ENCODE data around the gene AACS. TPM values are rescaled to one million over a fixed set of nuclear protein-coding genes. Genes with fewer than 3 reads are reported as not detected.
"Not testable (repeated sequence)": the region's sequence is repeated elsewhere in the genome, so short reads cannot be mapped to it uniquely, and the experiment has no call there.

Gene AACS
- total RNA-seq, 1 donor from 2014 or later = 35.7 TPM

DNA sequence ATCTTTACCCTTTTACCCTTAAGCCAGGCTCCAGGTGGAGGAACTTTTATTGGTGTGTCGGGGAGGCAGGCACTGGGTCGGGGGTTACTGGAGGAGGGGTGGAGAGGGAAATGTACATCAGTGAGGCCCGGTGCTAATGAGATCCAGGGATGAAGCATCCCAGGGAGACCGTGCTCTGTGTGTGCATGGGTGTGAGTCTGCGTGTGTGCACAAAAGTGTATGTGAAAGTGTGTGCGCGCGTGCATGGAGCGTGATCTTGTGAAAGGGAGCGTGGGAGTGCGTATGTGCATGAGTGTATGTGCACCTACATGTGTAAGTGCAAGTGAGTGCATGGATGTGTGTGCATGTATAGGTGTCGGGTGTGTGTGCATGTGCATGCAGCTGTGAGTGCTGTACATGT lies 55.3 kb downstream of the AACS start:
- intact Hi-C loops (cut with micrococcal nuclease) = no loop called here

DNA sequence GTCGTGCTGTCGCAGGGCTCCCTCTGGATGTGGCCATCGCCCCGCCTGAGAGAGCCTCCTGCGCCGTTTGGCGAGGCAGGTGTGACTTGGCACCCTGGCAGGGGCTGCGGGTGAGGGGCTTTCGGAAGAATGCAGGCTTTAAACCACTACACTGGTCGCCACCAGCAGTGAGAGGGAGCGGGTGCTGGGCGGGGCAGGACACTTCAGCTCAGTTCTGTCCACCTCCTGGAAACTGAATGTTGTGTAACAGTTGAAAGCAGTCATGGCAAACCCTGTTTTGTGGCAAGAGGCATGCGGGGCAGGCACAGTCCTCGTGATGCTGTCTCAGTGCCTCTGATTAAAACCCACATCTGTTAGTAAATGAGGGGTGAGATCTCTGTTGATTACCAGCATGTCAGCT lies 55.9 kb downstream of the AACS start:
- intact Hi-C loops (cut with micrococcal nuclease) = no loop called here

DNA sequence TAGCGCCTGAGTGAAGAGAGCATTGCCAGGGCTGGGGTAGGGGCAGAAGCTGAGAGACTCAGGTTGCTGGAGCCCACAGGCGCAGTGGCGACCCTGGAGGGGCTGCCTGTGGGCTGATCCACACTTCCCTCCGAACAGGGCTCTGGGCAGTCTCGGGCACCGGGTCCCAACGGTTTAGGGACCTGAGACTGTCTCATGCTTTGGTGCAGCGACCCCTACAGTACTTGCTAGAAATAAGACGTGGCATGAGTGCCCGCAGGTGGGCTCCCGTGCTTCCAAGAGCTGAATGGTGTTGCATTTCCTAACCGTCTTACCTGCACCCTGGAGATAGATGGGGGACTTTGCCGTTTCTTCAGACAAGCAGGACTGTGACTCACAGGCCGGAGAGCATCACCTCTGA lies 57.4 kb downstream of the AACS start:
- intact Hi-C loops (cut with micrococcal nuclease) = no loop called here

DNA sequence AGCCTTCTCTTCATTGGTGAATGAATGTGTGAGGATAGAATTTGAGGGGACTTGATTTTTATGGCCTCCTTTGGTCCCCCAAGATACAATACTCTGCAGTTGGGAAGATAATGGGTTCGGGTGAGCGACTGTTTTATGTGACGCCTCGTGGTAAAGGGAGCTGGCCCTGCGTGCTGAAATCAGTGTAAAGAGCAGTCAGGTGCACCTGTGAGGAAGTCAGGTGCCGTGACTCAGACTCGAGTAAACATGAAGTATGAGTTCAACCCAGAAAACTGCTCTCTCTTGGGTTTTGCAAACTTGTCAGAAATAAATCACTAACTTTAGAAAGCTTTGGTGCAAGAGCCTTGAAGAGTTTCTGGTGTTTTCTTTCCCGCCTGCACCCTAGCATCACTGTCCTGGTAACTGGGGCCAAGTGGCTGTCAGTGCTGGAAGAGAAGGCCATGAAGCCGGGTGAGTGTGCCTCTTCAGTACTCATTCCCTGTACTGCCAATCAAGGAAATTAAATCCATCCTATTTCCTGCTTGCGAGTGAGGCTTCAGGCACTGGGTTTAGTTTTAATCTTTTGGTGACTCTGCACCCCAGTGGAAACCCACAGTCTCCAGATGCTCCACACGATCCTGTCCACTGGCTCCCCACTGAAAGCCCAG lies 59.2 kb downstream of the AACS start:
- intact Hi-C loops (cut with micrococcal nuclease) = no loop called here

DNA sequence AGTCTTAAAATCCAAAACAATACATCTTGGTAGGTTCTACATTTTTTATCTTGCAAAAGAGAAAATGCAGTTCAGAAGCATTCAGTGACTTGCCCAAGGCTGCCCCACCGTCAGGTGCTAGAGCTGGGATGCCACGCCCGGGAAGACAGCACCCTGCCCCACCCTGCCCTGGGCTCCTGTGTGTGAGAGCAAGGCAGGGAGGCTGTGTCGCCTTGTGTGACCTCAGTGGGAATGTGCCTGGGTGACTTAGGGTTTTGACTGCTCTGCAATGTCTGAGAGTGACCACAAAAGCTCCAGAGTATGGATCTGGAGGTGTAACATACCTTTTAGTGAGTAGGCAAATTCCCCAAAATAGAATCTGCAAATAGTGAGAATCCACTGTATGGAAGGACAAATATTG lies 60.0 kb downstream of the AACS start:
- intact Hi-C loops (cut with micrococcal nuclease) = no loop called here

DNA sequence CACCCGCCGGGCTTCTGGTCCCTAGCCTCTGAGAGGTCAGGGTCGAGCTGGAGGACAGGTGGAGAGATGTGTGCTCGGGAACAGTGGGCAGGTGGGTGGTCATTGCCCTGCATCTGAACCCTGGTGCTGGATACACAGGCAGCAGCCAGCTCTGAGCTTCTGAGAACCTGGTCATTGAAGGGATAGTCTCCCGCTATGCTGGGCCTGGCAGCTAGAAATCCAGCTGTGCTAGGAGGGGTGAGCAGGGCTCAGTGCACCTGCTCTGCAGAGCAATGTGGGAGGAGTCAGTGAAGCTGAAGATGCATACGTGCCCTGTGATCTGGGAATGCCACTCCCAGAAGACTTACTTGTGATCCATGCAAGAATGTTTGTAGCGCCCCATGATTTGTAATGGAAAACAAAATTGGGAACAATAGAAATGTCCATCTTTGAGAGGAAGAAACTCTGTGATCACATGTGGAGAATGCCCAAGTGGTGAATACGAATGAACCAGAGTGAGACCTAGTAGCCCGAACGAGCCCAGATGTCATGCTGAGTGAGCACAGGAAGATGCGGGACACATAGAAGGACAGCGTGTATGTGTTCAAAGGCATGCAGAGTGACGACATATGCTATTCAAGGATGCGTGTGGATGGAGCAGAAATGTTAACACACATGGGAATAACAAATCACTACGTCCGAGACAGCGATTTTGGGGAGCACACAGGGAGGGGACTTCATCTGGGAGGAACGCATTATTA lies 63.4 kb downstream of the AACS start:
- intact Hi-C loops (cut with micrococcal nuclease) = no loop called here

DNA sequence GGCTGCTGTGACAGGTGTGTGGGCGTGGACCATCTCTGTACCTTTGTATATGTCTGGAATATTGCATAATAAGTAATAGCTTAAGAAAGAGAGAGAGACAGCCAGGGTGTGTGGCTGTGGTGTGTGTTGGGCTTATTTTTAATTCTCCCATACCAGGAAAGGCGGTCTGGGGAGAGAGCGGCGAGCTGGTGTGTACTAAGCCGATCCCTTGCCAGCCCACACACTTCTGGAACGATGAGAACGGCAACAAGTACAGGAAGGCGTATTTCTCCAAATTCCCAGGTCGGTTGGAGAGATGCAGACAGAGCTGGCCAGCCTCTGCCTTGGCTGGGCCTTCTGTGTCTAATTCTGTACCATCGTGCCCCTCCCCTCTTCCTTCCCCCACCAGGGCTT lies 63.9 kb downstream of the AACS start:
- intact Hi-C loops (cut with micrococcal nuclease) = no loop called here

DNA sequence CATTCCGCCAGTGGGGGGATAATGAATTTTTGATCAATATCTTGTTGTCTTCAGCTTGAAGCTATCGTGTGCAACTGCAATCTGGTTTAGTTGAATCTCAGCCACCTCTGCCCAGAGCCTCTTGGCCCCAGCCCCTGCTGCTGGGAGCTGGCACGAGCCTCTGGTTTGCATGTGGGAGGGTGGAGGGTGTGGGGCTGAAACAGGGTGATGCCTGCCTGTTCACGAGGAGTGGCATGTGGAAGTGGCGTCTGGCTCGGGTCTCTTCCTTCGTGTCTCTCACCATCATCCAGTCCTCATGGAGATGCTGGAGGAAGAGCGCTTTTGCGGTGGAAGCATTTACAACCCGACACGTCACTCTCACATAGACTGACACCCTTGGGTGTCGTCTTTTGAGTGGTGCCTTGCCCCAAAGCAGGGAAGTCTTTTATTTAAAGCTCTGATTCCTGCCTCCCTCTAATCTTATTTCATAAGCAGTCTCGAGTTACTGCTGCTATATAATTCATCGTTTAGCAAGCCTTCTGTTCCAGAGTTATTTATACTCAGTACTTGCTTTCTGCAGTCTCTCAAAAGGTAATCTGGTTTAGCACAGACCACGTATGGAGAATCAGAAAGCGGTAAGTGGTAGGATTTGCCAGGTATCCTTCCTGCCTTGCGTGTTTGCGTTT lies 64.5 kb downstream of the AACS start:
- intact Hi-C loops (cut with micrococcal nuclease) = no loop called here

DNA sequence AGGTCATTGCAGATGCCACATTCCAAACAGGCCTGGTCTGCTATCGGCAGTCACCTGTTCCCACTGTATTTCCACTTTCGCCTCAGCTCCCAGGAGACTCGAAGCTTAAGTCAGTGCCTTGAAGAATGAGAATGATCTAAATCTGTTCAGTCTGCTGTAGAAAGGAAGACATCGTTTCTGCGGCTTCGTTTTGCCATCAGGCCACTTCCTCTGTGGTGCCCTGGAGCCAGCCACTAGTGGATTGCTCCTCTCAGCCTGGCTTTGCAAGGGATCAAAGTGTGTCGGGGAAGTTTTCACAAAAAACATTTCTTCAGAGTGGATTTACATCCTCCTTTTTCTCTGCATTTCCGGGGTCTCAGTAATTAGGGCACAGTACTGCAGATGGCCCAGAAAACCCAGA lies 66.7 kb downstream of the AACS start:
- intact Hi-C loops (cut with micrococcal nuclease) = no loop called here

DNA sequence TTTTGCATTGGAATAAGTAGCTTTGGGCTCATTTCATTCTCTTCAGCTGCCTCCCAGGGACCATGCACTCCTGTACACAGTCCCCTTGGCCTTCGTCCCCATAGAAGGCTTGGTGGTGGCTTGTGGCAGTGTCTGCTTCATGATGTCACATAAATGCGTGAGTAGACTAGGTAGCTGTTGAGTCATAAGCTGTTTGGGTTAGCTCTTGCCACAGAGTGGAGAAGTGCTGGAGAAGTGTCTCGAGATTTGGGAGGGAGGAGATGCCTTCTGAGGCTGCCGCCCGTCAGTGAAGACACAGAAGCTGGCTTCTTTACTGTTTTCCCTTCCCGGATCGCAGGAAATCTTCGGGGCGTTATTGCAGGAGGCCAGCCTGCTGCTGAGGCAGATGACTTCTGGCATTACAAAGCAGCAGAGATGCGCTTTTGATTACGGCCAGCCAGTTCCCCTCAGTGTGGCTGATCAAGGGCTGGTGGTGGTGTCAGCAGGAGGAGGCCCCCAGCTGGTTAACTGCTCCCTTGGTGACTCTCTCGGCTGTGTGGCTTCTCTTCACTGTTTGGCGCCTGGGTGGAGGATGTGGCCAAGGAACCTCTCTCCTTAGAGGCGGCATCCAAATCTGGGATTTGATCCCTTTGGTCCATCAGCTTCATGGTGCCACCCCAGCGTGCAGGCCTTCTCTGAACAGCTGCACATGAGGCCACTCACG lies 67.6 kb downstream of the AACS start:
- intact Hi-C loops (cut with micrococcal nuclease) = no loop called here

DNA sequence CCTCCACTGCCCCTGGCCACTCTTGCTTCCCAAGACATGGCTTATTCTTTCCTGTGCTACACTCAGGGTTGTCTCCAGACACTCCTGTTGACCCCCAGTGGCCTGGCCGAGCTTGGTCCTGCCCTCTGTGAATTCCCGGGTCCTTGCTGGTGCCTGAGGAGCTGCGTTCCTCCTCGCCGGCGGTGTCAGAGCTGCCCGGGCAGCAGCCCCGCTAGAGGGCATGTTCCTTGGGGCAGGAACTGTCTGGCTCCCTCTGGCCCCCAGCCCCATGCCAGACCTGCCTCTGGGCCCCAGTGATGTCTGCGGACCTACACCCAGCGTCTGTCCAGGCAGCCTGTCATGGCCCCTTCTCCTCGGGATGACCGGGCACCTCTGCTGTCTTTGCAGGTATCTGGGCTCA lies 68.4 kb downstream of the AACS start:
- intact Hi-C loops (cut with micrococcal nuclease) = no loop called here

DNA sequence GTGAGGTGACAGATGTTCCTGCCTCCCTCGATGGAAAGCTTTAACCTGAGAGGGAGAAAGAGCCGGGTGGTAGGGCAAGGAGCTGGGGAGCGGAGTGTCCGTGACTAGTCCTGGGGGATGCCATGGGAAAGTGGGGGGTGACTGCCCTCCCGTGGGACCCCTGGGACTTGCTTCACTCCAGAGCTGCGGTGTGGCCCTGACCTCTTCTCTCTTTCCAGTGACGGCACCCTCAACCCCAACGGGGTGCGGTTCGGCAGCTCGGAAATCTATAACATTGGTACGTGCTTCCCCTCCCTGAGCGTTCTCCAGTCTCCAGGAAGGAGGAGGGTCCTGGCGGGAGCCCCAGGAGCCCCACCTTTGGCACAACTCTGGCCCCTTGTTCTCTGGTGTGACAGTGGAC lies 69.3 kb downstream of the AACS start:
- intact Hi-C loops (cut with micrococcal nuclease) = no loop called here

DNA sequence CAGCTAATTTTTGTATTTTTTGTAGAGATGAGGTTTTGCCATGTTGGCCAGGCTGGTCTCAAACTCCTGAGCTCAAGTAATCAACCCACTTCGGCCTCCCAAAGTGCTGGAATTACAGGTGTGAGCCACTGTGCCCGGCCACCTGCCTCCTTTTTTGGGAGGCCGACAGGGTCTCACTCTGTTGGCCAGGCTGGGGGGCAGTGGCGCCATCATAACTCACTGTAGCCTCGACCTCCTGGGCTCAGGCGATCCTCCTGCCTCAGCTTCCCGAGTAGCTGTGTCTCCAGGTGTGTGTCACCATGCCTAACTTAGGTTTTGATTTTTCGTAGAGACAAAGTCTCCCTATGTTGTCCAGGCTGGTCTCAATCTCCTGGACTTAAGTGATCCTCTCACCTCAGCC lies 70.7 kb downstream of the AACS start:
- intact Hi-C loops (cut with micrococcal nuclease) = no loop called here

DNA sequence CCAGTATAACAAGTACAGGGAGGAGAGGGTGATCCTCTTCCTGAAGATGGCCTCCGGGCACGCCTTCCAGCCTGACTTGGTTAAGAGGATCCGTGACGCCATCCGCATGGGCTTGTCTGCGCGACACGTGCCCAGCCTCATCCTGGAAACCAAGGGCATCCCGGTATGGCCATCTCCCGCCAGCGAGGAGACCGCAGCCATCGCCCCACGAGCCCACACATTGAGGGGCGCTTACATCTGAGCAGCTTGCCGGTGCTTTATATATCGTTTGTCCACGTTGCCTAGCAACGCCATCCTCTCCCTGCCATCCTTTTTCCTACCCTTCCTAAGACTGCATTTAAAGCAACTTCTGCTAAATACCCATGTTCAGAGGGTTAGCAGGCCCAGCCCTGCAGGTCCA lies 71.5 kb downstream of the AACS start:
- intact Hi-C loops (cut with micrococcal nuclease) = no loop called here

DNA sequence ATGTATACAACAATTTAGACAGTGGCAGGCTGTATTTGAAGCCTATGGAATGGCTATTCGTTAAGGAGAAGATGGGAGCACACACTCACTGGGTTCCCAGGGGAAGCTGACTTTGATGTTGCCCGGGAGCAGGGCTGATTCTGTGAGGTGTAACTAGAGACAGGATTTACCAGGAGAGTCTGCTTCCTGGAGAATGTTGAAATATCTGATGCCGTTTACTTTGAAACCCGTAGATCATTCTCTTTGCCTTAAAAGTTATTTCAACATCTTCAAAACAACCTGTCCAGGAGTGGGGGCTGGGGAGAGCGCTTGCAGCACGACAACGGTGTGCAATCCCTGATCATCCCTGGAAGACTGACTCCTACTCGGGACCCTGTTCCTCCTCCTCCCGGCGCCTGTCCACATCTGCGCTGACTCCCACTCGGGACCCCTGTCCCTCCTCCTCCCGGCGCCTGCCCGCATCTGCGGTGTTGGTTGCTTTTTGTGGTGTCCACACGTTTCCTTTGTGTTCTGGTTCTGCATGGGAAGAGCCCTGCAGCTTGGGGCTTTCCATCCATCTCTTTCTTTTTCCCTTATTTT lies 72.6 kb downstream of the AACS start:
- intact Hi-C loops (cut with micrococcal nuclease) = no loop called here

DNA sequence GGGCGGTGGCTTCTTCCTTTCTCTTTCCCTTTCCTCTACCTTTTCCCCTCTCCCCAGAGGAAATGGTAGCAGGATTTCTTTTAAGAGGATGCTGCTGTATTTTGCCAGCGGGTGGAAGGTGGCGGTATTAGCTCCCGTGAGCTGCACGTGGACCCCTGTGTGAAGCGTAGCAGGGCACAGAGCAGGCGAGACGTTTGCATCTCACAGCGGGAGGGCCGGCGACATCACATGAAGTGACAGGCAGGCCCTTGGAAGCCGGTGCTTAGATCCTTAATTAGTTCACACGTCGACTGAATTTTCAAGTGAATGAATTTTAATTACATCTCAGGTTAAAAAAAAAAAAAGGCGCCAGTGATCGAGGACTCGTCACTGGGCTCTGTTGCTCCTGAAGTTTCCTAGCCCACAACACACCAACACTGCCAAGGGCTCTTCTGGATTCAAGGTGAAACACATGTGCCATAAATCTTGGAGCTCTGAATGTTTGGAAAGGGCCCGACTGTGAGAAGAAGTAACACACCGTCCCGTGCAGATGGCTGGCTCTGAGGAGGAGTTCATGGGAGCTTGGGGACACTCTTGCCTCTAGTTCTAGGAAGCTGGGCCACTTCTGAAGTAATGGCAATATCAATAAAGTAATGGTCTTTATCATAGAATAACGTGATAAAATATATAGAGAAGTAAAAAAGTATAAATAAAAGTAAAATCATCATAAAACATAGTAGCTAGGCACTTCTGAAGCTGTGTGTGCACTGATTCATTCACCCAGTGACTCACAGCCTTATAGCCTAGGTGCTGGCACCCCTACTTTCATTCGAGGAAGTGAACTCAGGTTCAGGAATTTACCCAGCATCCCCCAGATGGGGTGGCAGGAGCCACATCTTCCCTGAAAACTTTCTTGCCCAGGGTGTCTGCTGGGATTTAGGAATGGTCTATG lies 75.3 kb downstream of the AACS start:
- intact Hi-C loops (cut with micrococcal nuclease) = no loop called here

DNA sequence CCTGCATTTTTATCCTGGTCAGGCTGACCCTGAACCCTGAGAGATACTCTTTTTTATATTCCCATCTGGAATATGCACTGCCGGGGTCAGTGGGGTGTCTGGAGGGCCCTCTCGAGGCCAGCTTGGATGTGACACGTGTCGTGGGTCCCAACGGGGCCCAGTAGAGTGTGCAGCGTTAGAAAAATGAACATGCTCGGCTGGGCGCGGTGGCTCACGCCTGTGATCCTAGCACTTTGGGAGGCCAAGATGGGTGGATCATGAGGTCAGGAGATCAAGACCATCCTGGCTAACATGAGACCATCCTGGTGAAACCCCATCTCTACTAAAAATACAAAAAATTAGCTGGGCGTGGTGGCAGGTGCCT lies 76.0 kb downstream of the AACS start:
- intact Hi-C loops (cut with micrococcal nuclease) = not testable (repeated sequence)

DNA sequence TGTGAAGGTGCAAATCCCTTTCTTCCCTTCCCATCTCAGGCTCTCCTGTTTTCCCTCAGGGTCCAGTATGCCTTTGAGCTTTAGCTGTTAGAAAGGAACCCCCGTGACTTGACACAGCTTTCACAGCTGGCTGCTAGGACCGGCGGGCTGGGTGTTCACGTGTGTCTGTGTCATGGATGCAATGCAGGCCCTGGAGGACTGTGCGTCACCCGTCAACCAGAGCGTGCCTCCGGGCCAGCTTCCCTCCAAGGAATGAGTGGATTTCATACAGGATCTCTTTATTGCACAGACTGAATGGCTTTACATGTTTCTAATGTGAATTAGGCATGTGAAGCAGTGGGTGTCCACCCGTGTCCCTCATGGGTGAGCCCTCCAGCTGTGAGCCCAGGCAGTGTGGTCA lies 77.4 kb downstream of the AACS start:
- intact Hi-C loops (cut with micrococcal nuclease) = no loop called here

DNA sequence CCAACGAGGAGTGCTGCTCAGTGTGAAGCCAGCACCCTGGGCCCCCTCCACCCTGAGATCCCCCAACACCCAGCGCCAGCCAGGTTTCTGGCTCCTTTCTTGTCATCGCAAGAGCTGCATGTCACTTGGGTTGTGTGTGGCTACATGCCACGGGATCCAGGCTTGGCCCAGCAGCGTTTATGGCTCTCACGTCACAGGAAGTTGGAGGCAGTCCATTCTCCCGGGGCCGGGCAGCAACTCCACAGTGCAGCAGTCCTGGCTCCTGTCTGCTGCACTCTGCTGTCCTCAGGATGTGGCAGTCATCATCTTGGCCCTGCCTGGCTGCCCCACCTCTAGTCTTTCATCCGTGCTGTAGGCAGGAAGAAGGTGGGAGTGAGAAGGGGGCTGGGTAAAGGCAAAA lies 78.3 kb downstream of the AACS start:
- intact Hi-C loops (cut with micrococcal nuclease) = no loop called here

DNA sequence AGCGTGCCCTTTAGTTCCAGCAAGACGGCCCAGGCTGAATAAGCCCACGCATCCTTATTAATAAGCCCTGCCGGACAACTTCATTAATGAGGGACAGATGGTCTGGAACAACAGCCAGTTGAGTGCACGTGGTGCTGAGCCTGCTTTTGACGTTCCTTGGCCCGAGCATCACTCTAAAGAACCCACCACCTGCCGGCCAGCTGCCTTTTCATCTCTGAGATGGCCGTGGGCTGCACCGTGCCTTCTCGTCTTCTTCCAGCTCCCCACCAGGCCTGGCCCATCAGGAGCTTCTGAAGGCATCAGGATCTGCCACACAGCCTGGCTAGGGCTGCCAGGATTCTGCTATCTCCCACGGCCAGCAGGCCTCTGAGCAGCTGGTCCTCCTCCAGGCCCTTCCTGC lies 80.0 kb downstream of the AACS start:
- intact Hi-C loops (cut with micrococcal nuclease) = no loop called here

DNA sequence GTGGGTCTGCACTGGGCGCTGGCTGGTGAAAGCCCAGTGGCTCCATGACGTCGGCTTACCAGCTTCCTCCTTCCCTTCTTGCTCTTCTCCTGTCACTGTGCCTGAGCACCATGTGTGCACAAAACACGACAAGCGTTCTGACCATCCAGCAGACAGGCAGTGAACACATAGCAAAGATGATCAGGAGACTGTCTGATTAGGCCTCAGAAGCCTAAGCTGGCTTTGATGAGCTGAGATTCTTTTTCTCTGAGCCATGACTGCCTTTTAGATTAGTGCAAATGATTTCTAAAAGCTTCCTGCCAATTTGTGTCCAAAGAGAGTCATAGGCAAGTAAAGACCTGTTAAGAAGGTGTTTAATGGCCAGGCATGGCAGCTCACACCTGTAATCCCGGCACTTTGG lies 83.1 kb downstream of the AACS start:
- intact Hi-C loops (cut with micrococcal nuclease) = no loop called here

Measured in T-helper 2 cell treated with Interferon-gamma antibody and Interleukin-4, amounts not matched to agents 100 ng/mL and 5 ng/mL, for 36 hours (primary cell).